Hematopoietic multipotent progenitor cell treated with erythropoietin and hydrocortisone succinate and interleukin-3 and kit ligand, for 4 days (in vitro differentiated cells): ENCODE results near the gene TDRD10.

Experiments
- DNase-seq: peaks from one replicate; pipeline ENCODE4 v3.0.0-alpha.2; 2015

The TDRD10 gene

GRCh38 chr1:154502066-154502743 is at the start of gene TDRD10, which contains the start of gene SHE:
TDRD10 (plus strand) TSS chr1:154502219; CDS start chr1:154506904, 4,685 bp downstream.
SHE (minus strand) TSS chr1:154502412; CDS start chr1:154502026, 386 bp downstream.
- peak; percentile 33 for DNase-seq

GRCh38 chr1:154453161-154453560 is 48.9 kb upstream of the TDRD10 start:
- DNase-seq, result no peak

- no peak for DNase-seq
Measured at GRCh38 chr1:154453574-154454352, 48.3 kb upstream of the TDRD10 start.

- no peak for DNase-seq
Measured at GRCh38 chr1:154454386-154455120, 47.5 kb upstream of the TDRD10 start.

- no peak for DNase-seq
Measured at GRCh38 chr1:154456631-154457030, 45.4 kb upstream of the TDRD10 start.

- DNase-seq, result no peak
Measured at GRCh38 chr1:154459080-154459479, 42.9 kb upstream of the TDRD10 start.

GRCh38 chr1:154460695-154461260 is 41.2 kb upstream of the TDRD10 start:
- peak; percentile 34 for DNase-seq

GRCh38 chr1:154463512-154463990 is 38.5 kb upstream of the TDRD10 start:
- peak; percentile 89 for DNase-seq

- no peak for DNase-seq
Measured at GRCh38 chr1:154465621-154466195, 36.3 kb upstream of the TDRD10 start.

GRCh38 chr1:154466206-154466605 is 35.8 kb upstream of the TDRD10 start:
- DNase-seq, result no peak

- peak; percentile 57 for DNase-seq
Measured at GRCh38 chr1:154466921-154467417, 35.0 kb upstream of the TDRD10 start.

GRCh38 chr1:154467434-154468102 is 34.5 kb upstream of the TDRD10 start:
- no peak for DNase-seq

- DNase-seq, result no peak
Measured at GRCh38 chr1:154468535-154469250, 33.3 kb upstream of the TDRD10 start.

GRCh38 chr1:154469844-154470560 is 32.0 kb upstream of the TDRD10 start:
- DNase-seq, result no peak

GRCh38 chr1:154471304-154471703 is 30.7 kb upstream of the TDRD10 start:
- no peak for DNase-seq

GRCh38 chr1:154474802-154475201 is 27.2 kb upstream of the TDRD10 start:
- DNase-seq, result peak; percentile 66

- DNase-seq, result no peak
Measured at GRCh38 chr1:154476791-154477190, 25.2 kb upstream of the TDRD10 start.

- no peak for DNase-seq
Measured at GRCh38 chr1:154478013-154478412, 24.0 kb upstream of the TDRD10 start.

GRCh38 chr1:154478639-154479038 is 23.4 kb upstream of the TDRD10 start:
- peak; percentile 85 for DNase-seq

GRCh38 chr1:154479764-154480421 is 22.1 kb upstream of the TDRD10 start:
- peak; percentile 92 for DNase-seq
